AG04450 (cell line): ENCODE data around the gene AP3S1. TPM values are rescaled to one million over a fixed set of nuclear protein-coding genes. Genes with fewer than 3 reads are reported as not detected.
"Not testable (repeated sequence)": the region's sequence is repeated elsewhere in the genome, so short reads cannot be mapped to it uniquely, and the experiment has no call there.

Source experiments
- CTCF ChIA-PET: fragments of 300-600, 350-600 bp; formaldehyde crosslinking; extraction: SDS; loops from one replicate; lab custom pipeline; 2022; ENCODE audit warnings: antibody characterized with exemption, inconsistent platforms; lab: Charles Lee
- POLR2A ChIA-PET: fragments of 350-600 bp; formaldehyde crosslinking; extraction: SDS; loops from one replicate; lab custom pipeline; 2021; ENCODE audit warnings: antibody characterized with exemption, inconsistent platforms; lab: Yijun Ruan, JAX
- DNase-seq: peaks from one replicate; pipeline ENCODE4 v3.0.0-alpha.2; 2011; ENCODE audit warnings: low read depth, low spot score
- H3K27ac ChIP-seq: one replicate; pipeline ENCODE4 v1.5.1; 2012; ENCODE audit warnings: low read depth, low read length, control low read depth
- H3K27me3 ChIP-seq: one replicate; pipeline ENCODE4 v1.6.0; 2012; ENCODE audit warnings: low read length; ENCODE audit not compliant: control insufficient read depth, insufficient read depth
- H3K4me3 ChIP-seq: 2 replicates; pipeline ENCODE4 v1.5.1; 2011; ENCODE audit warnings: mild to moderate bottlenecking, low read depth, low read length, control low read depth
- H3K9me3 ChIP-seq: 2 replicates; pipeline ENCODE4 v1.5.1; 2012; ENCODE audit warnings: low read length; ENCODE audit not compliant: control insufficient read depth, insufficient read depth
- CTCF ChIP-seq: IDR thresholded peaks from 2 replicates; pipeline ENCODE4 v1.5.1; 2011; ENCODE audit warnings: low read depth, low read length, control low read depth, inconsistent platforms
- polyA plus RNA-seq: library from polyadenylated mRNA; depleted of rRNA; stranded (reverse); fragments of >200 nt; gene quantifications from 2 replicates; pipeline ENCODE4 v1.2.3, GENCODE V29; 2011

AP3S1 gene
- polyA plus RNA-seq, 1 experiment = 171 TPM

- no peak for DNase-seq
- TF ChIP-seq CTCF = no peak
- H3K4me3 ChIP-seq = no peak overlapping the region
Measured at GRCh38 chr5:115907177-115907576, 65.4 kb downstream of the AP3S1 start.

GRCh38 chr5:115913623-115914400, 72.1 kb downstream of the AP3S1 start:
- CTCF ChIA-PET = interaction anchor here (0.9 kb wide), 1 partner anchor 13 kb away, joined by 3 read pairs; no protein-coding TSS in a partner anchor
- H3K9me3 ChIP-seq, H3K4me3 ChIP-seq, H3K27me3 ChIP-seq, H3K27ac ChIP-seq, DNase-seq, POLR2A ChIA-PET: not testable (repeated sequence)

More at GRCh38 chr5:115907177-115907576, 65.4 kb downstream of the AP3S1 start:
- CTCF ChIA-PET = no interaction called here
- H3K27me3 ChIP-seq = no peaks in the 10 kb centered on the region
- H3K27ac ChIP-seq = no peak overlapping the region
- H3K9me3 ChIP-seq = no peaks in the 10 kb centered on the region
- POLR2A ChIA-PET = no interaction called here

GRCh38 chr5:115920171-115920725, 78.5 kb downstream of the AP3S1 start:
- ChIA-PET CTCF (no interaction called here), POLR2A (interaction anchor here (0.5 kb wide), 1 partner anchor 21 kb away, joined by 4 read pairs; no protein-coding TSS in a partner anchor)
- no peak for DNase-seq
- Histone ChIP-seq H3K4me3 (no peak overlapping the region), H3K9me3 (no peaks in the 10 kb centered on the region), H3K27me3 (no peaks in the 10 kb centered on the region), H3K27ac (no peak overlapping the region)
- TF ChIP-seq CTCF = no peak

- H3K27ac ChIP-seq, H3K4me3 ChIP-seq, H3K9me3 ChIP-seq, H3K27me3 ChIP-seq, DNase-seq, POLR2A ChIA-PET: not testable (repeated sequence)
- CTCF ChIA-PET = interaction anchor here (1.6 kb wide), 1 partner anchor 139 kb away, joined by 3 read pairs; no protein-coding TSS in a partner anchor
Measured at GRCh38 chr5:115928578-115929407, 87.1 kb downstream of the AP3S1 start.

GRCh38 chr5:115930171-115930570, 88.4 kb downstream of the AP3S1 start:
- DNase-seq, POLR2A ChIA-PET, H3K27me3 ChIP-seq, H3K4me3 ChIP-seq, H3K9me3 ChIP-seq, CTCF ChIA-PET, H3K27ac ChIP-seq: not testable (repeated sequence)

GRCh38 chr5:115930630-115931337, 89.0 kb downstream of the AP3S1 start:
- DNase-seq = no peak
- Histone ChIP-seq H3K4me3 (no peak overlapping the region), H3K9me3 (no peaks in the 10 kb centered on the region), H3K27ac (no peak overlapping the region), H3K27me3 (no peaks in the 10 kb centered on the region)
- no peak for TF ChIP-seq CTCF
- ChIA-PET POLR2A (no interaction called here), CTCF (no interaction called here)
